ENCODE measurements around the gene TNFAIP8L2.
A peak's percentile ranks its signal among the peaks of the same experiment; 100 is the strongest.

Gene TNFAIP8L2

GRCh38 chr1:151131701-151132334 is 24.6 kb upstream of the TNFAIP8L2 start:
- peak overlapping the region; percentile 48 for H3K4me3 ChIP-seq (ENCODE audit: low read length)
- DNase-seq (ENCODE audit: low read depth) = no peak

GRCh38 chr1:151132335-151133017 is 24.0 kb upstream of the TNFAIP8L2 start:
- TF ChIP-seq, protein P1, sequence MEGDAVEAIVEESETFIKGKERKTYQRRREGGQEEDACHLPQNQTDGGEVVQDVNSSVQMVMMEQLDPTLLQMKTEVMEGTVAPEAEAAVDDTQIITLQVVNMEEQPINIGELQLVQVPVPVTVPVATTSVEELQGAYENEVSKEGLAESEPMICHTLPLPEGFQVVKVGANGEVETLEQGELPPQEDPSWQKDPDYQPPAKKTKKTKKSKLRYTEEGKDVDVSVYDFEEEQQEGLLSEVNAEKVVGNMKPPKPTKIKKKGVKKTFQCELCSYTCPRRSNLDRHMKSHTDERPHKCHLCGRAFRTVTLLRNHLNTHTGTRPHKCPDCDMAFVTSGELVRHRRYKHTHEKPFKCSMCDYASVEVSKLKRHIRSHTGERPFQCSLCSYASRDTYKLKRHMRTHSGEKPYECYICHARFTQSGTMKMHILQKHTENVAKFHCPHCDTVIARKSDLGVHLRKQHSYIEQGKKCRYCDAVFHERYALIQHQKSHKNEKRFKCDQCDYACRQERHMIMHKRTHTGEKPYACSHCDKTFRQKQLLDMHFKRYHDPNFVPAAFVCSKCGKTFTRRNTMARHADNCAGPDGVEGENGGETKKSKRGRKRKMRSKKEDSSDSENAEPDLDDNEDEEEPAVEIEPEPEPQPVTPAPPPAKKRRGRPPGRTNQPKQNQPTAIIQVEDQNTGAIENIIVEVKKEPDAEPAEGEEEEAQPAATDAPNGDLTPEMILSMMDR (conservative IDR thresholded peaks at IDR 0.05; ENCODE audit: low read depth, low read length) = no peak
- DNase-seq (ENCODE audit: low read depth) = no peak
- H3K4me3 ChIP-seq (ENCODE audit: low read length) = no peak overlapping the region

More at GRCh38 chr1:151131701-151132334, 24.6 kb upstream of the TNFAIP8L2 start:
- TF ChIP-seq, protein P1 (conservative IDR thresholded peaks at IDR 0.05; ENCODE audit: low read depth, low read length) = no peak

GRCh38 chr1:151133018-151133806 is 23.2 kb upstream of the TNFAIP8L2 start:
- no peak overlapping the region for H3K4me3 ChIP-seq (ENCODE audit: low read length)
- DNase-seq (ENCODE audit: low read depth) = no peak
- TF ChIP-seq, protein P1 (conservative IDR thresholded peaks at IDR 0.05; ENCODE audit: low read depth, low read length) = no peak

GRCh38 chr1:151134396-151134795 is 22.1 kb upstream of the TNFAIP8L2 start:
- DNase-seq (ENCODE audit: low read depth) = no peak
- TF ChIP-seq, protein P1 (conservative IDR thresholded peaks at IDR 0.05; ENCODE audit: low read depth, low read length) = no peak
- H3K4me3 ChIP-seq (ENCODE audit: low read length) = no peak overlapping the region

GRCh38 chr1:151134991-151135390 is 21.5 kb upstream of the TNFAIP8L2 start:
- H3K4me3 ChIP-seq (ENCODE audit: low read length) = no peak overlapping the region
- TF ChIP-seq, protein P1 (conservative IDR thresholded peaks at IDR 0.05; ENCODE audit: low read depth, low read length) = no peak
- no peak for DNase-seq (ENCODE audit: low read depth)

DNA sequence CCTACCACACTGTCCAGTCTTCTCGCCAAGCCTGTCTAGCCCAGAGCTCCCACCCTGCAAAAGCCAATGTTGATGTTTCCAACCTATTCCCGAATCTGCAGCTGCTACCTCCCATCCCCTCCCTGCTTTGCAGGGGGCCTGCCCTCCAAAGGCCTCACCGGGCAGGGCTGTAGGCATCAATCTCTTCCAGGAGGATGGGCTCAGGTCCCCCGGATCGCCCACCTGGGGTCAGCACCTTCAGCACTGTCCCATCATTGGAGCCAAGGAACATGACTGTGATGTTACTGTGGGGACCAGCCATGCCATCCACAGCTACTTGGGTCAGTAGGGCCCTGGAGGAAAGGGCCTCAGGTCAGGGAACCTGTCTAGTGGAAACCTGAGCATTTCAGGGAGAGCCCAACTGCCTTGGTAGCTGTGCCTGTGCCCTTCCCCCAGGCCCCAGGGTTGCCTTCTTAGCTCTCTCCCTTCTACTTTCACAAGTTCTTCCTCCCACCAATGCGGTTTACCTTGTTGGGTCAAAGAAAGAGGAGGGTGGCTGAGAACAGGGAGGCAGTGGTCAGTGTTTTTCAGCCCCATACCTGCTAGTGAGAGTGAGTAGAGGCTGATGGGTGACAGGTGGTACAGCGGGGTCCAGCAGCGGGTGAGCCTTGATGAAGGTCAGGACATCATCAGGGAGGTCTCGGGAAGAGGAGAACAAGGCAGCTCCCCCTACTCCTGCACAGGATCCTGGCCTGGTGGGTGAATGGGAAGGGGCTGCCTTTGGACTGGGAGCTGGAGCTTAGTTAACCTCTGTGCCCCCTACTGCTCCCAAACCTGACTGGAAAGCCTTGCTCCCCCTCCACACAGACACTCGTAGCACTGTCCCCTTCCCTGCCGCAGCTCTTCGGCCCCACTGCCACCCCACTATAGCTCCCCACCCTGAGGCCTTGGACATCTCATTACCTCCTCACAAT is 20.7 kb upstream of the TNFAIP8L2 start:
- TF ChIP-seq, protein P1 (conservative IDR thresholded peaks at IDR 0.05; ENCODE audit: low read depth, low read length) = no peak
- no peak overlapping the region for H3K4me3 ChIP-seq (ENCODE audit: low read length)
- DNase-seq (ENCODE audit: low read depth) = no peak
